NCI-H82 treated with DMSO at 0.1 percent for 48 hours (cell line): ENCODE measurements around the gene FAT1.

ENCODE experiments used
- DNase-seq: peaks from one replicate; lab custom pipeline; 2025; ENCODE audit not compliant: unreplicated experiment; lab: John Stamatoyannopoulos, UW

Gene FAT1

DNA sequence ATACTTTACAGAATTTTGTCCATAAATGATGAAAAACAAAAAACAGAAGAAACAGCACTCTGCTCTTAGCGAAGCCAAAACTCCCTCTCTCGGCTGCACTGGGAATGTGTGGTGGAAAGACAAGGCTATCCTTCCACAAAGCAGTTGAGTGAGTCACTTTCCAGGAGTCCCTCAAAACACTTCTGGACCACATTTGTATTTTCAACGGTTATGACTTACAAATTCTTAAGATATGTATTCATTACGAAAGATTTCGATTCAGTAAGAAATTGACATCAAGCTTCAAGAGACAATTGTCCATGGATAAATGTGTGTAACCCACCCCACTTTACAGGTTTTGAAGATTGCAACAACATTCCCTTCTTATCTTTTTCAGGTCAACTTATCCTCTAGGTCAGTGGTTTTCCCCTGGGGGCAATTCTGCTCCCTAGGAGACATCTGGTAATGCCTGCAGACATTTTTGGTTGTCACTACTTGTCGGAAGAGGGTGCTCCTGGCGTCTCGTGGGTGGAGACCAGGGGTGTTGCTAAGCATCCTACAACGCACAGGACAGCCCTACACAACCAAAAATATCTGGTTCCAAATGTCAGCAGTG is 101.6 kb downstream of the FAT1 start:
- DNase-seq, result no peak

- DNase-seq, result no peak
These were observed 104.6 kb downstream of the FAT1 start for GRCh38 chr4:186619088-186619487.

DNA sequence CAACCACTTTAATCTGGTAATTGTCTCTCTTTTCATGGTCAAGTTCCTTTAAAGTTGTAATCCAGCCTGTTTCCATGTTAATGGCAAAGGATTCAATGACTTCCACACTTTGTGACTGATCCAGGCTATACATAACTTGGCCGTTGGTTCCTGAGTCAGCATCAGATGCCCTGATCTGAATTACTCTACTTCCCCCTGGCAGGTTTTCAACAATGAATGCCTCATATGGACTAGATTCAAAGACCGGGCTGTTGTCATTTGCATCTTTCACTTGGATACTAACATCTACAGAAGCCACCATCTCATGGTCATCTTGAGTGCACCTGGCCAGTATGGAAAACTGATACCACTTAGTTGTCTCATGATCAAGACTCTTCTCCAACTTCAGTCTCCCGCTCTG is 105.7 kb downstream of the FAT1 start:
- no peak for DNase-seq

GRCh38 chr4:186607490-186607889 is 116.2 kb downstream of the FAT1 start:
- DNase-seq, result no peak

DNA sequence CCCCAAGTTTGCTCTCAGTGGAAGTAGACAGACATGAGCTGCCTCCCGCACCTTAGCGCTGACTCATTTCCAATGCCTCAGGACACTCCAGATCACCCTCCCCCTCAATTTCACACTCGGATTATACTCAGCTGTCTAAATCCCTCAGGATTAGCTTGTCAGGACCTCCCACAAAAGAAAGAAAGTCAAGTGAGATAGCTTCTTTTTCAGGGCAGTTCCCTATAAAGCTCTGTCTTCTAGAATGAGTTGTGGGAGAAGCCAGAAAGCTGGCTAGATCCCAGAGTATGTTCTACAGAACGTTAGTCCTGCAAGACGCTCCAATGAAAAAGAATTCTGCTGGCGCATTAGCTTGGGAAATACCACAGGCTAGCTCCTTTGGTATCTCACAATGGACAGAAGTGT is 117.1 kb downstream of the FAT1 start:
- DNase-seq, result no peak

- no peak for DNase-seq
These were observed 118.3 kb downstream of the FAT1 start for GRCh38 chr4:186605261-186605865.

DNA sequence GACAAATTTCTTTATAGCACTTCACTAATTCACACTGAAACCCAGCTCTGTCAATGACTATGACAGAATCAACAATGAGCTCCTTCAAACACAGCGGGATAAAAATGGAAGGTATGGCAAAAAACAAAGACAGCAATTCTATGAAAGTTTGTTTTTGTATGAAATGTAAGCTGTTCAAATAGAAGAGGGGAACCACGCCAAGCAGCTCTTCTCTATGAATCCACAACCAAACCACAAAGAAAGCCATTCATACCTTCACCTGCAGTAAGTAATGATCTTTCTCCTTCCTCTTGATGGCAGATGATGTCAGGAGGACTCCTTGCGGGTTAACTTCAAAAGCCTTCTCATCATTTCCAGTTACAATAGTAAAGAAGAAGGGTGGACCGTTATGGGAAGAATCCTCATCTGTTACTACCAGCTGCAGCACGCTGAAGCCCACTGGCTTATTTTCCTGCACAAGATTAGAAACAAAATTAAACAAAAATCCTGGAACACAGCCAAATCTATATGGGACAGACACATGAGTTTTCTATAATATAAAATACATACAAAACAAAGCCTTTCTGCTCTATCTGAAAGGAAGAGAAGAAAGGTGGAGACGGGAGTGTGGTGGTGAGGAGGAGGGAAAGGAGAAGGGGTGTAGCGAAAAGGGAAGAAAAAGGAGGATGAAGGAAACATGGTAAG is 119.4 kb downstream of the FAT1 start:
- no peak for DNase-seq

DNA sequence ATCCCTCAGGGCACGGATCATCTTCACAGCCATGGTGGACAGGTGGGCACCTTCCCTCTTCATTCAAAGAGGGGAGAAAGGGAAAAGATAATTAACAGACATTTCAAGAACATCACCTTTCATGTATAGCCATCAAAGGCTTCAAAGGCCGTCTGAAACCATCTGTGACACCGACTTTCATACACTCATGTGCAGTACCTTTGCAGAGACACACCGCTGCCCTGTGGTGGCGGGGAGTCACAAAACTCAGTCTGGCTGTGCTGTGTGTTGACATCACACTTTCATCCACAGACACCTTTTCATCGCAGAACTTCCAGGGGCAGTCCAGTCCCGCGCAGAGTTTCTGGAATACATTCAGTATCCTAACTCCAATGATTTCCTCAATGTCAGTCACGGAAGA is 120.7 kb downstream of the FAT1 start:
- DNase-seq, result no peak

DNA sequence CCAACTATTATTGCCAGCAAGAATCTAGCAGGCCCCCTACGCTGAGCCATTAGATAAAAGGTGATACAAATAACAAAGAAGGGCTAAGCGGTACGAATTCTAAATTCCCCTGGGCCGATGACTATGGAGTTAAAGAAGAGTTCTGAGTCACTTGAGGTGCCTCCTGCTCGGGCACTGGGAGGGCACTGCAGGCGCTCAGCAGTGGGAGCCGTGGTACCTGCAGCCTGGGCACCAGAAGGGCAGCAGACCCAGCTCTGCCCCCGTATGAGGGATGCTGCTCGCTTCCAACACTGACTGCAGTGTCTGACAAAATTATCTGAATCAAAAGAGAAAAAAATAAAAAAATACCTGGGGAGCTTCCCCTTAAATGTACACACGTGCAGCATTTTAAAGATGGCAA is 124.2 kb downstream of the FAT1 start:
- no peak for DNase-seq

DNA sequence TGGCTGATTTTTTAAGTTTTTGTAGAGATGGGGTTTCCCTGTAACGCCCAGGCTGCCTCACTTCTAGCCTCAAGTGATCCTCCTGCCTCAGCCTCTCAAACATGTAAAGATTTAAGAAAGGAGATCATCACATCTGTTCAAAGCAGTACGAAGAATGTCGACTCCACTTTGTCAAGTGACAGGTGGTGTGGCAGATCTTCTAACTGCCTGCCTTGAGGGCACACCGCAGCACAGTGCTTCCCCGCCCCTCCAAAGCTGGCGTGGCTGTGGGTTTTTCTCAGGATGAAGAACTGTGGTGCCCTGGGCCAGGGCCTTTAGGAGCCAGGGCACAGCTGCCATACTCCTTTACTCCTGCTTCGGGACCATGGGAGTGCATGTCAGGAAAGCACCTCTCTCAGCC is 125.0 kb downstream of the FAT1 start:
- no peak for DNase-seq

DNA sequence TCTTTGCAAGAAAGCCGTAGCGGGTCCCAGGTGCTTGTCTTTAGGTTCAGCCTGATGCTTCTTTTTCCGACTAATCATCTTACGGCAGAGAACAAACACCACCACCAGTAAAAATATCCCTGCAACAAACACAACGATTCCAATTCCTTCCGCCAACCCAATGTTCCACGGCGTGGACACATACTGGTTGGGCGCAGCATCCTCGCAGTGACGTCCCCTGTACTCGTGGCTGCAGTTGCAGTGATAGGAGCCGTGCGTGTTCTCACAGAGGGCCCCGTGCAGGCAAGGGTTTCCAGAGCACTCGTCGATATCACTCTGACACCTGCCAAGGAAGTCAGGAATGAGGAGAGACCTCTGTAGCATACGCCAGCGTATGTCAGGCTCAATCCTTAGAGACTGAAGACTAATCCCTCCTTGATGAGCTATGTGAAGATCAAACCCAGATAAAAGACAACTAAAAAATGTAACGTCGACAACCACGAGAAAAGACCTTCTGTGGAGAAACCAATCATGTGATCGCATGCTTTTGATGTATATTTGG is 126.7 kb downstream of the FAT1 start:
- no peak for DNase-seq

GRCh38 chr4:186596346-186596745 is 127.3 kb downstream of the FAT1 start:
- DNase-seq, result no peak

DNA sequence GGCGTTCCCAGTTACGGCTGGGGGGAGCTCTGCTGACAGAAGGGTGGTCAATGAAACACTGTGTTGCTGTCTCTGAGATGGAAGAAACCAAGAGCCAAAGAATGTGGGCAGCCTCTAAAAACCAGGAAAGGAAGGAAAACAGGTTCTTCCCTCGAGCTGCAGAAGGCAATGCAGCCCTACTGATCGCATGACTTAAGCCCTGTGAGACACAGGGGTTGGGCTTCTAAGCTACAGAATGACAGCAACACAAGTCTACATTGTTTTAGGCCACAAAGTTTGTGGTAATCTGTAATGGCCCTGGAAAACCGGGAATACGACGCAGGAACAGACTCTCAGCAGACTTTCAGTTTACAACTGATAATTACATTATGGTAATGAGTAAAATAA is 130.1 kb downstream of the FAT1 start:
- no peak for DNase-seq

- DNase-seq, result no peak
These were observed 130.6 kb downstream of the FAT1 start for GRCh38 chr4:186592966-186593586.

- DNase-seq, result no peak
These were observed 131.2 kb downstream of the FAT1 start for GRCh38 chr4:186592445-186592844.

DNA sequence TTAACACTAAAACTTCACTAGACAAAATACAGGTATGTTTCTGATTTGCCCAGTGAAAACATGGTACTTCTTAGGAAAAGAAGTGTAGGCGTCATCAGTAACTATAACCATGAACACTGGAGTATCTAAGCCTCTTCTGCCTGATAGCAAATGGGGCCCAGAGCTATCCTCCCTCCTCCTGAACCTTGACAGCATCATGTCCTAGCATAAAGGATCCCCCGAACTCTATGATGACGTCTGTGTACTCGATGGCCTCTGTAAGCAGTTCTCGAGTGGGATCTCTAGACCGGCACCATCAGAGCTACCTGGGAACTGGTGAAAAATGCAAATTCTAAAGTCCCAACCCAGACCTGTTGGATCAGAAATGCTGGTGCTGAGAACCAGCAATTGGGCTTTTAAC is 132.0 kb downstream of the FAT1 start:
- no peak for DNase-seq

GRCh38 chr4:186588503-186588902 is 135.2 kb downstream of the FAT1 start:
- DNase-seq, result no peak

DNA sequence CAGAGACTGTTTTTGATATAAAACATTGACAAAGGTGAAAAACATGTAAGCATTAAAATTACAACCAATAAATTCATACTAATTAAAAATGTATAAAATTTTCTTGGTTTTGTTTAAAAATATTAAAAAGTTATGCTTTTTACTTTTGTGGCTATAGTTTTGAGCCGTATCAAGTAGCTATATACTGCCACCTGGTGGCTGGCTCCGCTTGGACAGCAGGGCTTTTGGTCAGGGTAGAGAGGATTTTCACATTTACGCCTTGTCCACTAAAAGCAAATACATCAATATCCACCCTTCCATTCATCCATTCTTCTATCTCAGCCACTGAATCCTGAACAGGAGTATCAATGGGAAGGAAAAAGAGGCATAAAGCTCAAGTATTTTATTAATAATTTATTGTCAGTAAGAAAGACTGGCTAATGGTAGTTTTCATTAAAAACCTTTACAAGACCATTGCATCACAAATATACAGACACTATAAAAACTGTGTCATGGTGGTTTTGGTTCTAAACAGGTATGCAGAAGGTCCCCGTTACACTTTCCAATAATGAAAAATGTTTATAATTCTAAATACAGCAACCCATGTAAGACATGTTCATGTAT is 136.1 kb downstream of the FAT1 start:
- DNase-seq, result no peak

- DNase-seq, result no peak
These were observed 137.5 kb downstream of the FAT1 start for GRCh38 chr4:186586205-186586604.

GRCh38 chr4:186584912-186585311 is 138.7 kb downstream of the FAT1 start:
- DNase-seq, result no peak

- DNase-seq, result no peak
These were observed 142.2 kb downstream of the FAT1 start for GRCh38 chr4:186581421-186581820.

DNA sequence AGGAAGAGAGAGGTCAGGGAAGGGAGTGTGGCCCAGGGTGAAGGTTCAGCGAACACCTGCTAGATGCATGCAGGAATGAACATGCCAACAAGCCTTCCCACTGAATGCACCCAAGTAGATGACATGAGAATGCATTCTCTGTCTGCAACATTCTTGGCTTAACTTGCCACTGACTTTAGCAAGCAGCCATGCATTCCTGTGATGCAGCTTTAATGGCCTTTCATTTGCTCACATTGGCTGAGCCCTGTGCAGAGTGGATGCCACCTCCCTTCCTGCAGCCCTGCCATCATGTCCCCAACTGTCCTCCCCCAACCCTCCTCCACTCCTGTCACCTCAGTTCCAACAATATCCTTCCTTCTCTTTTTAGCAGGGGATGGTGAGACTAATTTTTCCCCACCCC is 143.0 kb downstream of the FAT1 start:
- no peak for DNase-seq
